Measurements from ENCODE around the gene OSBPL6.

OSBPL6 gene

DNA sequence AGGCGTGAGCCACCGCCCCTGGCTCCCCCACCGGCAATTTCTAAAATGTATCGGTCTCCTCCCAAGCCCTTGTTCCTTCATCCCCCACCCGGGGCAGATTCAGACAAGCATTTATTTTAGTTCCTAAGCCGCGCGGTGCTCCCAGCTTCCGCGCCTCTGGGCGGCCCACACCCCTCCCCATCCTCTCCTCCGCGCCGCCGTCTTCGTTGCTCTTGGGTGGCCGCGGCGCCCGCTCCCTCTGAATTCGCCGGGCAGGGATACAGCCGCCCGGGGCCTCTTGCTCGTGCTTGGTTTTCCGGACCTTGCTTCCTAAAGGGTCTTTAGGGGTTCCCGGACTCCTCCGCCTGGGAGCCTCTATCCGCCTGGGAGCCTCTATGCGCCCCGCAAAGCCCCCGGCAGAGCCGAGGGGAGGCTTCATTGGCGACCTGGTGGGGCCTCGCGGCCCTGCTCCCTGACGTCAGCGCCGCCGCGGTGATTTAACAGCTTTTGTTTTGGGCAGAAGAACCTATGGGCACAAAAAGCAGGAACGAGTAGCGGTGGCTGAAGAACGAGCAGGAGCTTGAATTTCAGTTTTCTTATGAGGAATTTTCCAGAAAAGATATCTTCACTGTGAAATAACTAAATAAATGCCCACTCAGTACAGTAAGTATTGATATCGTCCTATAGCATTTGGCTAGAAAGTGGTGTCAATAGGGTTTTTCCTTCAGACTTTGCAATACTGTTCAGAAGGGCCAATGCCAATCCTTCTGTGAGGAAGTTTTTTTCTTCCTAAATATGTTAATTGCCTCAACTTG, 219.4 kb downstream of the OSBPL6 start:
- CTCF ChIA-PET = interaction anchor here (0.6 to 2.5 kb wide), 12 partner anchors 8 to 997 kb away, joined by 3 to 10 read pairs (median 7); partner anchors contain the start of genes PJVK, PRKRA and RBM45
- peak; percentile 78 for TF ChIP-seq L3MBTL2 (conservative IDR thresholded peaks at IDR 0.05)
- TF ChIP-seq FOXK2 (IDR thresholded peaks at IDR 0.05) = no peak
- 0 out of 2 replicates have a peak, but pooled peaks have one; percentile 36 for TF ChIP-seq NFRKB (IDR thresholded peaks at IDR 0.05)
- POLR2A ChIA-PET = interaction anchor here (0.7 to 3.3 kb wide), 16 partner anchors 9 to 324 kb away, joined by 3 to 29 read pairs (median 7); partner anchors contain the start of genes PJVK, PRKRA and RBM45
- DNase-seq (ENCODE audit: extremely low spot score) = peak; percentile 68

GRCh38 chr2:178414266-178415247, 220.2 kb downstream of the OSBPL6 start:
- ChIA-PET POLR2A (interaction anchor here (0.7 to 3.3 kb wide), 16 partner anchors 10 to 302 kb away, joined by 3 to 29 read pairs (median 7); partner anchors contain the start of genes PJVK, PRKRA and RBM45), CTCF (interaction anchor here (0.5 to 2.5 kb wide), 15 partner anchors 9 to 341 kb away, joined by 3 to 10 read pairs (median 6); partner anchors contain the start of genes PJVK, PRKRA and RBM45)
- peak; percentile 85 for DNase-seq (ENCODE audit: extremely low spot score)
- TF ChIP-seq CTBP1 (IDR thresholded peaks at IDR 0.05; ENCODE audit: borderline replicate concordance) = peak; percentile 92
- peak; percentile 57 for TF ChIP-seq L3MBTL2 (conservative IDR thresholded peaks at IDR 0.05)
- TF ChIP-seq FOXK2 (IDR thresholded peaks at IDR 0.05) = no peak

DNA sequence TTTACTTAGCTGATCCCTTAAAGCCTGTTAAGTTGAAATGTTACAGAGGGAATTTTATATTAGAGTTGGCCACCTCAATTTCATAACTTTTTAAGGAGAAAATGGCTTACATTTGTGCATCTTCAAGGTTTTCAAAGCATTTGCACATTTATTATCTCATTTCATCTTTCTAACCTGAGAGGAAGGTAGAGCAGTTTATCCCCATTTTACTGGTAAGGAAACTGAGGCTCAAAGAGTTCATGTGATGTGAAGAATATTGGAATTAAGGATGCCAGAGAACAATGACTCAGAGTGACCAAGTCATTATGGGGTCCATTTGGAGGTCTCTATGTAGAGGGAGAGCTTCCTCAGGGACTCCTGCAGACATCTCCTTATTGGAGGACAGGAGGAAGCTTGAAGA, 221.7 kb downstream of the OSBPL6 start:
- ChIA-PET POLR2A (interaction anchor here (0.6 to 3.3 kb wide), 3 partner anchors 11 to 35 kb away, joined by 3 to 19 read pairs (median 4); partner anchors contain the start of genes PJVK and PRKRA), CTCF (no interaction called here)
- no peak for DNase-seq (ENCODE audit: extremely low spot score)
- no peak for TF ChIP-seq ZNF384 (IDR thresholded peaks at IDR 0.05)
- no peak for TF ChIP-seq NFRKB (IDR thresholded peaks at IDR 0.05)
- no peak for TF ChIP-seq FOXM1 (IDR thresholded peaks at IDR 0.05; ENCODE audit: borderline replicate concordance)
- no peak for TF ChIP-seq ARNT (IDR thresholded peaks at IDR 0.05)

DNA sequence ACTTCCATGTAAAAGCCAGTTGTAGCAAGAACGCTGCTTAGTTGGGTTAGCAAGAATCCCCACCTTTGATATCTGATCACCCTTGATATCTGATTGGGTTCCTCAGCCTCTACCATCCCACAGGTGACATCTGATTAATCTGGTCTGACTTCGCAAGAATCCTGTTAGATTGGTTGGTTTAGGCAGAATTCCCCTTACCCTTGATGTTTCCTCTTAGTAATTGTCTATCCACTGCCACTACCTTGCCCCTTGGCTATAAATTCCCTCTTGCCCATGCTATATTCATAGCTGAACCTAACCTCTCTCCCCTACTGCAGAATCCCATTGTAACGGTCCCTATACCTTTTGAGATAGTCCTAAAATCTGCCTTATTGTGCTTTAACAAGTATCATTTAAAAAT, 223.6 kb downstream of the OSBPL6 start:
- no peak for DNase-seq (ENCODE audit: extremely low spot score)
- ChIA-PET POLR2A (interaction anchor here (1.7 kb wide), 1 partner anchor 33 kb away, joined by 4 read pairs; the partner anchor contains the start of genes PJVK and PRKRA), CTCF (interaction anchor here (1.0 kb wide), 1 partner anchor 306 kb away, joined by 3 read pairs; no protein-coding TSS in a partner anchor)
- TF ChIP-seq SUZ12 (IDR thresholded peaks at IDR 0.05) (no peak), HDGF (IDR thresholded peaks at IDR 0.05; ENCODE audit: borderline replicate concordance) (no peak), NFRKB (IDR thresholded peaks at IDR 0.05) (no peak), PKNOX1 (IDR thresholded peaks at IDR 0.05) (no peak), CTBP1 (IDR thresholded peaks at IDR 0.05; ENCODE audit: borderline replicate concordance) (no peak), TARDBP (IDR thresholded peaks at IDR 0.05) (no peak), BHLHE40 (IDR thresholded peaks at IDR 0.05; ENCODE audit: borderline replicate concordance) (no peak), SP1 (IDR thresholded peaks at IDR 0.05) (no peak), ARNT (IDR thresholded peaks at IDR 0.05) (no peak), L3MBTL2 (conservative IDR thresholded peaks at IDR 0.05) (no peak), FOXK2 (IDR thresholded peaks at IDR 0.05) (no peak), FOXM1 (IDR thresholded peaks at IDR 0.05; ENCODE audit: borderline replicate concordance) (no peak), FOXA1 (IDR thresholded peaks at IDR 0.05) (no peak), ELF4 (IDR thresholded peaks at IDR 0.05) (no peak), LEF1 (IDR thresholded peaks at IDR 0.05; ENCODE audit: borderline replicate concordance) (no peak), ZNF384 (IDR thresholded peaks at IDR 0.05) (no peak)

GRCh38 chr2:178418426-178418825, 224.1 kb downstream of the OSBPL6 start:
- TF ChIP-seq ARNT (IDR thresholded peaks at IDR 0.05) (no peak), NFRKB (IDR thresholded peaks at IDR 0.05) (no peak), CTBP1 (IDR thresholded peaks at IDR 0.05; ENCODE audit: borderline replicate concordance) (no peak), HDGF (IDR thresholded peaks at IDR 0.05; ENCODE audit: borderline replicate concordance) (no peak), ELF4 (IDR thresholded peaks at IDR 0.05) (no peak), FOXM1 (IDR thresholded peaks at IDR 0.05; ENCODE audit: borderline replicate concordance) (no peak), SUZ12 (IDR thresholded peaks at IDR 0.05) (no peak)
- ChIA-PET CTCF (interaction anchor here (0.8 to 1.4 kb wide), 3 partner anchors 23 to 307 kb away, joined by 3 to 4 read pairs (median 3); no protein-coding TSS in a partner anchor), POLR2A (interaction anchor here (1.7 kb wide), 1 partner anchor 32 kb away, joined by 4 read pairs; the partner anchor contains the start of genes PJVK and PRKRA)
- no peak for DNase-seq (ENCODE audit: extremely low spot score)

- ChIA-PET POLR2A (interaction anchor here (1.2 to 1.7 kb wide), 3 partner anchors 9 to 306 kb away, joined by 3 to 4 read pairs (median 4); partner anchors contain the start of genes PJVK and PRKRA), CTCF (interaction anchor here (0.7 to 1.6 kb wide), 7 partner anchors 12 to 309 kb away, joined by 3 to 7 read pairs (median 3); no protein-coding TSS in a partner anchor)
- no peak for TF ChIP-seq SUZ12 (IDR thresholded peaks at IDR 0.05)
- no peak for TF ChIP-seq ELF4 (IDR thresholded peaks at IDR 0.05)
- TF ChIP-seq FOXK2 (IDR thresholded peaks at IDR 0.05) = no peak
- TF ChIP-seq HDGF (IDR thresholded peaks at IDR 0.05; ENCODE audit: borderline replicate concordance) = no peak
- no peak for TF ChIP-seq TARDBP (IDR thresholded peaks at IDR 0.05)
- no peak for TF ChIP-seq ARNT (IDR thresholded peaks at IDR 0.05)
- TF ChIP-seq FOXM1 (IDR thresholded peaks at IDR 0.05; ENCODE audit: borderline replicate concordance) = no peak
- no peak for TF ChIP-seq BHLHE40 (IDR thresholded peaks at IDR 0.05; ENCODE audit: borderline replicate concordance)
- no peak for DNase-seq (ENCODE audit: extremely low spot score)
Measured at GRCh38 chr2:178419123-178419522, 224.8 kb downstream of the OSBPL6 start.
